ENCODE measurements around the gene C6orf47.

C6orf47 gene

DNA sequence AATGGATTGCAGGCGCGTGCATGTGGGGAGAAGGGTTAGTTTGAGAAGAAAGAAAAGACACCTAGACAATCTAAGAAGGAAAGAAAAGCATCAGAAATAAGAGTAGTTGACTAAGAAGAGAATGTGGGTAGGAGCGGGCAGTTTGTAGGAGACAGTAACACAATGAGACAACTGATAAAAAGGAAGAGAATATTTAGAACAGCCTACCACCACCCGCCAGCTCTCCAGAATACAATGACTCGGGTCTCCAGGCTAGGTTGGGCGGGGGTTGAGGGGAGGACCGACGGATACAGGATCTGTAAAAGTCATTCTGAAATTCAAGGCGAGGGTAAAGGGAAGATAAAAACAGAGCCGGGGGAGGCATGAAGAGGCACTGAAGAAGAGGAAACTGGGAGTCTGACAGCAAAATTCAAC, 41.8 kb upstream of the C6orf47 start:
- TF ChIP-seq, protein P1, sequence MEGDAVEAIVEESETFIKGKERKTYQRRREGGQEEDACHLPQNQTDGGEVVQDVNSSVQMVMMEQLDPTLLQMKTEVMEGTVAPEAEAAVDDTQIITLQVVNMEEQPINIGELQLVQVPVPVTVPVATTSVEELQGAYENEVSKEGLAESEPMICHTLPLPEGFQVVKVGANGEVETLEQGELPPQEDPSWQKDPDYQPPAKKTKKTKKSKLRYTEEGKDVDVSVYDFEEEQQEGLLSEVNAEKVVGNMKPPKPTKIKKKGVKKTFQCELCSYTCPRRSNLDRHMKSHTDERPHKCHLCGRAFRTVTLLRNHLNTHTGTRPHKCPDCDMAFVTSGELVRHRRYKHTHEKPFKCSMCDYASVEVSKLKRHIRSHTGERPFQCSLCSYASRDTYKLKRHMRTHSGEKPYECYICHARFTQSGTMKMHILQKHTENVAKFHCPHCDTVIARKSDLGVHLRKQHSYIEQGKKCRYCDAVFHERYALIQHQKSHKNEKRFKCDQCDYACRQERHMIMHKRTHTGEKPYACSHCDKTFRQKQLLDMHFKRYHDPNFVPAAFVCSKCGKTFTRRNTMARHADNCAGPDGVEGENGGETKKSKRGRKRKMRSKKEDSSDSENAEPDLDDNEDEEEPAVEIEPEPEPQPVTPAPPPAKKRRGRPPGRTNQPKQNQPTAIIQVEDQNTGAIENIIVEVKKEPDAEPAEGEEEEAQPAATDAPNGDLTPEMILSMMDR (conservative IDR thresholded peaks at IDR 0.05) = no peak
- H3K27ac ChIP-seq = peak overlapping the region; percentile 85

DNA sequence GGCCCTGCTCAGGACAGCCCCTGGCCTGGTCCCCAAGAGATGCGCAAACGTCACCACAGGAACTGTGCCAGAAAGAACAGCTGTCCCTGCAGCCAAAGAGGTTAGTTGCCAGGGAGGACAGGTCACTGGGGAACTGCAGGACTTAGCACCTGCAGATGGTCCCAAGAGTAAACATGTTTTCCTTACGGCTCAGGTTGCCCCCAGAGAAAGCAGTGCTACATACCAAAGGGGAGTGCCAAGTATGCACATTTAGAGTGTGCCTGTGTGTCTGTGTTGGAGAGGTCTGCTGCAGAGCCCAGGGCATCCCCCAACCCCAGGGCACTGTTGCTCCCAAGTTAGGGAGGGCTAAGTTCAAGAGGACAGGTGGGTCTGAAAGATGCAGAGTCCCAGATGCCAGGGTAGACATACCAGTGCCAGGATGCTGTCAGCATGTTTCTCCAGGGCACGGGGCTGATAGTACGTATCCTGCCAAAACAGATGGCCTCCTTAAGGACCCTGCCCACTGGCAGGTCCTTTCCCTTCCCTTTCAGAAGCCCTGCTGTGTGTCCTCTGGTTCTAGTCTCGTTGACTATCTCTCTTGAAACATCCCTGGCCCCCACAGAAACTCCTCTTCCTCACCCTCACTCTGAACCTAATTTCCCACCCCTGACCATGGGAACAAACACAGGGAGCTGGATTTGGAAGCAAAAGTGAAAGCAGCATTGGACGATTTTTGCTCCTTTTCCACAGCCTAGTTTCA, 41.3 kb upstream of the C6orf47 start:
- TF ChIP-seq, protein P1 (conservative IDR thresholded peaks at IDR 0.05) = no peak
- peak overlapping the region; percentile 85 for H3K27ac ChIP-seq

DNA sequence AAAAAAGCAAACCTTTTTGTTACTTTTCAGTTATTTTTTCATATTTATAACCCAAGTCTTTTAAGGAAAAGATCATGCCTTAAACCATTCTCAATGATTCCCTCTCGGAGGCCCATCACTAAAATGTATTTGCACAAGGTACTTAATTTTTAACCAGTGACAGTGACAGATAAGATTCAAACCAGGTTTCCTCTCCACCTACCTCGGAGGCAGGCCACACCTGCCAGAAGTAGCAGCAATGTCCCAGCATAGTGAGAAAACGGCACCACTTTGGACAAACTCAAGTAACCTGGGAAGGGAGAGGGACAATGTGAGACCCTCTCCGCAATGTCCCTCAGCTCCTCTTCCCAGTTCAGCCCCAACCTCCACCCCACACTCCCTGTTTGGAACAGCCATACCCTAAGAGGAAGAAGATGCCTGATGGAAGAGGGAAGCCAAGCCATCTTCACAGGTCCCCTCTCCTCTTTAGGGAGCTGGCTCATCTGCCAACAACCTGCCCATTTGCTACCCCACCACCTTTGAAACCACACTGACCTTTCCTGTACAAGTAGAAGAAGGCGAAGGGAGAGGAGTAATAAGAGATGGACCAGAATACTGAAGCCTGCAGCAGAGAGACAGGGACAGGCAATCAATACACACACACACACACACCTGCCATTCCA, 40.3 kb upstream of the C6orf47 start:
- TF ChIP-seq, protein P1 (conservative IDR thresholded peaks at IDR 0.05) = no peak
- no peak overlapping the region; the same call in 1 of the 2 replicates for H3K27ac ChIP-seq

DNA sequence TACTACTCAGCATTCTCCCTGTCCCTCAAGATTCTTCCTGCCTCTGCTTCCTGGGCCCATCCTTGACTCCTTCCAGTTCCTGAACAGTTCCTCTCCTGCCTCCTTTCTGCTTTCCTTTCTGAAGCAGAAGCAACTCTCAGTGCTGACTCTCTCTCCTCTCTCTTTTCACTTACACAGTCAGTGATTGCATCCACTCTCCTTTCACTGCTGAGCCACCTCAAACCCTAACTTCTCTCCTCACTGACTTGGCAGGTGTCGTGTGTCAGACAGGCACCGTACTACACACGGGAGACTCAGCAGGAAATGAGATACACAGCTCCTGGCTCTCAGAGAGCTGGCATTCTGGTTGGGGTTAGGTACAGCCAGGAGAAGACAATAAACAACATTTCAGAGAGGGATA, 37.0 kb upstream of the C6orf47 start:
- no peak overlapping the region for H3K27ac ChIP-seq
- TF ChIP-seq, protein P1 (conservative IDR thresholded peaks at IDR 0.05) = no peak

DNA sequence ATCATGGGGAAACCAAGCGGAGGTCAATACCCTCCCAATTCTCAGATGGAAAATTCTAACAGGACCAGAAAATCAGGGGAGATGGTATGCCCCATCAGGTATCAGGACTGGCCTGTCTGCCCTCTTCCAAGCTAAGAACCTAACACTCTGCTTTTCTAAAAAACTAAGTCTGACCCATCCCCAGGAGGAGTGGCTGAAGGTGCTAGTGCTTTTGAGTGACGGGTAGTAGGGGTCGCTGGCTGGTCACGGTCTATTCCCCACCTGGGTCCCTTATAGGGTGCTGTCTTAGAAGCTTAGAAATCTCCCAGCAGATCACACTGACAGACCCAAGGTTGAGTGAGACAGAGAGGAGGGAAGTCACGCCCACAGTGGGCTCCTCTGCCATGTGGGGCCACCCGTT, 33.0 kb upstream of the C6orf47 start:
- no peak overlapping the region for H3K27ac ChIP-seq
- TF ChIP-seq, protein P1 (conservative IDR thresholded peaks at IDR 0.05) = no peak

DNA sequence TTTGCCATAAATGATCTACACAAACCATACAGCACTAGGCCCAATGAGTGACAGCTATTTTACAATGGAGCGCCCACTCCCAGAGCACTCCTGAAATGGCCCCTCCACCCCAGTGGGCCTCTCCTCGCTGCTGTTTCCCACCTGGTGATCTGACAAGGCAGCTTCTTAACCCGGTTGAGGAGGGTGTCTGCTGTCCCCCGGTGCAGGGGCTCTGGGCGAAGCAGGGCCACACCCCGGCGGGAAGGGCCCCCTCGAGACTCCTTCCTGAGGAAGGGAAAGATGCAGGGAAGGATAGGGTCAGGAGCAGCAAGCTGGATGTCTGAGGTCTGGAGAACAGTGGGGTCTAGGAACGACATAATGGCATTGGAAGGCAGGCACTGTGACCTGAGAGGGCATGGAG, 32.3 kb upstream of the C6orf47 start:
- no peak overlapping the region for H3K27ac ChIP-seq
- TF ChIP-seq, protein P1 (conservative IDR thresholded peaks at IDR 0.05) = no peak

DNA sequence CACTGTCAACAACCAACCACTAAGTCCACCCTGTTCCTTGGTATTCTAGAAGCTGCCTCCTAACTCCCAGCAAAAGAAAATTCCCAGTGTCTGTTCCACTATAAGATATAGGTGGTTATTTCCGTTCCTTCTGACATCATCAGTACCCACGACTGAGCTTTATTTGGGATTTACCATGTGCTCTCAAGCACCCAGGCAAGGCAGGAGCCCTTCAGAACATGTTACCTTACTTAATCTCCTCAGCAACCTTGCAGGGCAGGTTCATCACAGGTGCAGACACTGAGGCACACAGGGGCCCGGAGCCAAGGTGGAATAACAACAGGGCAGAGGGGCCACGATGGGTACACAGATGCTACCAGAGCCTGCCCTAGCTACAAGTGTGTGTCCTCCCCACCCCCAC, 31.8 kb upstream of the C6orf47 start:
- TF ChIP-seq, protein P1 (conservative IDR thresholded peaks at IDR 0.05) = no peak
- no peak overlapping the region for H3K27ac ChIP-seq
